ENCODE results near the gene PDLIM4.

PDLIM4 gene

DNA sequence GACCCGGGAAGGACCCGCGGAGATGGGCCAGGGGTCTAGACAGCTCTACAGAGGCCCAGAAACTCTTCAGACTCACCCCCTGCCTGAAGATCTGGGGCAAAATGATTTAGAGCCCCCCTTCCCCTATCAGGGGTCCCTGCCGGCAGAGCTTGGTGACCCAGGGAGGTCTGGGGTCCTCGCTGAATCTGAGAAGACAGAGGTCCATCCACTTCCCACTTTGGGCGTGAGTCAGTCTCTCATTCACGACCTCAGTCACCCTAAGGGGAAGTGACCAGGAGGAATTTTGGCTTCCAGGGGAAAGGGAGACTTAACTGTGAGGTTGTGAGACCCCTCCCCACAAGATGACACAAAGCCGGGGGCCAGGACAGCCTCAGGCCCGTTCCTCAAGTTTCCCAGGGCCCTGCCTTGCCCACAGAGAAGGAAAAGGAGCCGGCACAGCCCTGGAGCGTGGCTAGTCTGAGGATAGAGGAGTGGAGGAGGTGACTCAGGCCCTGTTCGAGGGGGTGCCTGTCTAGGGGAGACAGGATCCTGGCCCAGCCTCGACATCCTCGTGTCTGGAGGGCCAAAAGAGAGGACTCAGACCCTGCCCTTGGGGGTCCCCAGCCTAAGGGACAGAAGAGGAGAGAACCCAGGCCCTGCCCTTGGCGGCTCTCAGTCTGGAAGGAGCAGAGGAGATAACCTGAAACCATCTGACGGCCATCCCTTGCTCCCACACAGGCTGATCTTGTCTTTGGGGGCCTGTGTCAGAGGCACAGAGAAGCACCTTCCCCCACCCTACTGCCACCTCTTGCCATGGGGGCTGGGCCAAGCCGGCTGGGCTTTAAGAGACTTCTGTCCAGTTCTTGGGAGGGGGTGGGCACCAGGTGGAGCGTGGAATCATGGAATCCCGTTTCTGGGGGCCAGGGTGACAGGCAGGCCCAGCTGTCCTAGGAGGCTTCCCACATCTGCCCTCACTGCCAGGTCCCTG lies 889 bp downstream of the PDLIM4 start:
- no peak for TF ChIP-seq REST (IDR thresholded peaks at IDR 0.05; ENCODE audit: insufficient read depth in 1 of 2, low read depth in 2 of 2, low read length in 2 of 2)
- TF ChIP-seq SIN3A (IDR thresholded peaks at IDR 0.05; ENCODE audit: borderline replicate concordance, insufficient read depth, low read length): no peak
- no peak for TF ChIP-seq POLR2AphosphoS5 (IDR thresholded peaks at IDR 0.05; ENCODE audit: low read depth, low read length)
- TF ChIP-seq TAF1 (IDR thresholded peaks at IDR 0.05; ENCODE audit: borderline replicate concordance, insufficient read depth, low read length): no peak
- no peak for TF ChIP-seq FOXP2 (optimal IDR thresholded peaks at IDR 0.05; ENCODE audit: borderline replicate concordance, extremely low read depth, extremely low read length, insufficient read depth)

GRCh38 chr5:132259069-132259851 lies 1.8 kb downstream of the PDLIM4 start:
- TF ChIP-seq SIN3A (IDR thresholded peaks at IDR 0.05; ENCODE audit: borderline replicate concordance, insufficient read depth, low read length): no peak
- no peak for TF ChIP-seq POLR2AphosphoS5 (IDR thresholded peaks at IDR 0.05; ENCODE audit: low read depth, low read length)
- TF ChIP-seq TAF1 (IDR thresholded peaks at IDR 0.05; ENCODE audit: borderline replicate concordance, insufficient read depth, low read length): no peak
- no peak for TF ChIP-seq FOXP2 (optimal IDR thresholded peaks at IDR 0.05; ENCODE audit: borderline replicate concordance, extremely low read depth, extremely low read length, insufficient read depth)
- TF ChIP-seq REST (IDR thresholded peaks at IDR 0.05; ENCODE audit: insufficient read depth in 1 of 2, low read depth in 2 of 2, low read length in 2 of 2): no peak

- TF ChIP-seq POLR2AphosphoS5 (IDR thresholded peaks at IDR 0.05; ENCODE audit: low read depth, low read length) (no peak), SIN3A (IDR thresholded peaks at IDR 0.05; ENCODE audit: borderline replicate concordance, insufficient read depth, low read length) (no peak), TAF1 (IDR thresholded peaks at IDR 0.05; ENCODE audit: borderline replicate concordance, insufficient read depth, low read length) (no peak), REST (IDR thresholded peaks at IDR 0.05; ENCODE audit: insufficient read depth in 1 of 2, low read depth in 2 of 2, low read length in 2 of 2) (no peak), FOXP2 (optimal IDR thresholded peaks at IDR 0.05; ENCODE audit: borderline replicate concordance, extremely low read depth, extremely low read length, insufficient read depth) (no peak)
These were observed 2.6 kb downstream of the PDLIM4 start for GRCh38 chr5:132260051-132260450.

DNA sequence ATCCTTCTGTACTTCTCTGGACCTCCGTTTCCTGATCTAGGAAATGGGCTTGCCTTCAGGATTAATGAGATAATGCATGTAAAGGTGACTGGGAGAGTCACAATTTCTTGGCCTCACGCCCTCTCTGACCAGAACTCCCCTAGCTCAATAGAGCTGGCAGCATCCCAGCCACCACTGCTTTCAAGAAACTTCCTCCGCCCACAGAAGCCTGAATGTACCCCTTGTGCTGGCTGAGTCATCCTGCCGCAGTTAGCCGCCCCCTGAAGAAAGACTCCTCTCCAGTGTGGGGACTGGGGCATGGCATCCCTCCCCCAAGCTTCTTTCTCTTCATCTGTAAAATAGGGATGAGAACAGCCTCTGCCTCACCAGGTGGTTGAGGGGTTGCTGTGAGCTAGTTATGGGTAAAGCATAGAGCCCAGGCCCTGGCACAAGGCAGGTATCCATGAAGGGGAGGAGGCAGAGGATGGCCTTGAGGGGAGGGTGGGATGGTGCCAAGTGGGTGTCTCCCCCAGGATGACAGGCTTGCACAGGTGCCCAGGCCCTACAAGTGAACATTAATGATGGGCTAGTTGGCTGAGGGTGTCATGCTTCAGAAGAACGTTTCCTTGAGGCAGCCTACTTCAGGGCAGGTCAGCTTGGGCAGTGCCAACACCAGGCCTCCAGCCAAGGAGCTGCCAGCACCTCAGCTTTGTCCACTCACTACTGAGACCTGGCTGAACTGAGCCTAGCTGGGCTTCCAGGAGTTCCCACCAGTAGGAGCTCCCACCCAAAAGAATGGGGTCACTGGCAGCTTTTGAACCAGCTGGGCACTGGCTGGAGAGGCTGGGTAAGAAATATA lies 3.4 kb downstream of the PDLIM4 start:
- TF ChIP-seq REST (IDR thresholded peaks at IDR 0.05; ENCODE audit: insufficient read depth in 1 of 2, low read depth in 2 of 2, low read length in 2 of 2) (no peak), TAF1 (IDR thresholded peaks at IDR 0.05; ENCODE audit: borderline replicate concordance, insufficient read depth, low read length) (no peak), FOXP2 (optimal IDR thresholded peaks at IDR 0.05; ENCODE audit: borderline replicate concordance, extremely low read depth, extremely low read length, insufficient read depth) (no peak), SIN3A (IDR thresholded peaks at IDR 0.05; ENCODE audit: borderline replicate concordance, insufficient read depth, low read length) (no peak), POLR2AphosphoS5 (IDR thresholded peaks at IDR 0.05; ENCODE audit: low read depth, low read length) (no peak)
